NCI-H2081 treated with DMSO at 0.1 percent for 48 hours (cell line): ENCODE measurements around the gene C3.
"Not testable (repeated sequence)": the region's sequence is repeated elsewhere in the genome, so short reads cannot be mapped to it uniquely, and the experiment has no call there.

ENCODE experiments used
- DNase-seq: peaks from one replicate; lab custom pipeline; 2025; lab: John Stamatoyannopoulos, UW

The C3 gene

DNA sequence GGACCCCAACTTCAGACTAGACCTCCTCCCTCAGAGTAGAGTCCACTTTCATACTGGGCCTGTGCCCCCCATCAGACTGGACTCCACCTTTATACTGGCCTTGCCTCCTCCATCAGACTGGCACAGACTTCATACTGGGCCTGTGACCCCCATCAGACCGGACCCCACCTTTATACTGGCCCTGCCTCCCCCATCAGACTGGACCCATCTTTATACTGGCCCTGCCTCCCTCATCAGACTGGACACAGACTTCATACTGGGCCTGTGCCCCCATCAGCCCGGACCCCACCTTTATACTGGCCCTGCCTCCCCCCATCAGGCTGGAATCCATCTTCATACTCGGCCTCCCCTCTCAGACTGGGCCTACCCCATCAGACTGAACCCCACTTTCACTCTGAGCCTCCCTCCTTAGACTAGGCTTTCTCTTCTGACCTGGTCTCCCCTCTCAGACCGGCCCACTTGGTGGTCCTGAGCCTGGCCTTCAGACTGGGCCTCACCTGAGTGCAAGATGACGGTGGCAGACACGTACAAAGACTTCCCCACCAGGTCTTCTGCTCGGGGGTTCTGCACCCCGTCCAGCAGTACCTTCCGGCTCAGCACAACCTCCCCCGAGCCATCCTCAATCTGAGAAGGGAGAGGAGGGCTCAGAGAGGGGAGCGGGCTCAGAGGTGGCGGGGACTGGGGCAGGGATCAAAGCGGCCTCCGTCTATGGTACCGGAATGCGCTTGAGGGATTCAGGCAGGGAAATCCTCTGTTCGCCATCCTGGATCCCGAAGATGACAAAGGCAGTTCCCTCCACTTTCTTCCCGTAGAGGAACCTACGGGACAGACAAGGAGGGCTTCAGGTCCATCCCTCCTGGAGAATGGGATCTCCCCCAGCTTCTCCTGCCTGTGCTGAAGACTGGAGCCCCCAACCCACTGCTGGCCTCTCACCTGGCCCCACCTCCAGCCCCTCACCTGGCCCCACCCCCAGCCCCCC is 7.5 kb downstream of the C3 start:
- no peak for DNase-seq

GRCh38 chr19:6712231-6712630 is 8.2 kb downstream of the C3 start:
- DNase-seq = no peak

DNA sequence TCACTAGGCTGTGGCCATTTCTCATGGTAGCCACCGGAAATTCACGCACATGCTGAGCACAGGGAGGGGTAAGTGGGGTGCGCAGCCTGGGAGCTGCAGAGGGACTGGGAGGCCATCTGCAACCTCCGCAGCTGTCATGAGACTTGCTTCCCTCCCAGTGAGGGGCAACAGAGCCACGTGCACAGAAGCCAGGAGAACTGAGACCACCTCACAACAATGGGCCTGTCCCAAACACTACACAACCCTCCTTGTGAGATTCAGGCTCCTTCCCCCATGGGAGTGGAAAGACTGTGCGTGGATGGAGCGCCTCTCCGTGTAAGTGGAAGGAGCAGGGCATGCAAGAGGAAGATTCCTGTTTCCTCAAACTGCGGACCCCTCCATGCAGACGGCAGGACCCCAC is 8.8 kb downstream of the C3 start:
- DNase-seq = no peak

GRCh38 chr19:6711078-6711361 is 9.4 kb downstream of the C3 start:
- no peak for DNase-seq

- DNase-seq = no peak
Observed at GRCh38 chr19:6710273-6711077, 10.0 kb downstream of the C3 start.

DNA sequence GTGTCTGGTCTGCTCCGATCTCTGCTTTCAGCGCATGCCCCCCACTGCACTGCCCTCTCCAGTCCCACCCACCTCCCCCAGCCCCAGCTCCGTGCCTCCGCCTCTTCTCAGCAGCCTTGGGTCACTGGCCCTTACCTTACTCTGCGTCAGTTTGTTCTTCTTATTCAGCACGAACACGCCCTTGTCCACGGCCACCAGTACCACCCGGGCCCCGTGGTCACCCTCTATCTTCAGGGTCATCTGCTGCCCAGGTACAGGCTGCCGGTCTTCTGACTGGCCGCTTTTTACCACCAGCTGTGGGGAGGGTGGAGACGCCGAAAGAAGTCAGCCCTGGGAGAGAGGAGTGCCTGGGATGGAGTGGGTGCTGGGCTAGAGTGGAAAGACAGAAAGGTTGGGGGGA is 10.9 kb downstream of the C3 start:
- no peak for DNase-seq

- not testable (repeated sequence) for DNase-seq
Observed at GRCh38 chr19:6708913-6709312, 11.5 kb downstream of the C3 start.

DNA sequence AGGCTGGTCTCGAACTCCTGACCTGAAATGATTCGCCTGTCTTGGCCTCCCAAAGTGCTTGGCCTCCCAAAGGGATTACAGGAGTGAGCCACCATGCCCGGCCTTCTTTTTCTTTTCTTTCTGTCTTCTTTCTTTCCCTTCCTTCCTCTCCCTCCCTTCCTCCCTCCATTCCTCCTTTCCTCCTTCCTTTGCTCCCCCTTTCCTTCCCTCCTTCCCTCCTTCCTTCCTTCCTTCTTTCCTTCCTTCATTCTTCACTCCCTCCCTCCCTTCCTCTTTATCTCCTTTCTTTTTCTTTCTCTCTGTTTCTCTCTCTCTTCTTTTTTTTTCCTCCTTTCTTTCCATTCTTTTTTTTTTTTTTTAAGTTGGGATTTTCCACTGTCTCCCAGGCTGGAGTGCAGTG is 12.1 kb downstream of the C3 start:
- no peak for DNase-seq

DNA sequence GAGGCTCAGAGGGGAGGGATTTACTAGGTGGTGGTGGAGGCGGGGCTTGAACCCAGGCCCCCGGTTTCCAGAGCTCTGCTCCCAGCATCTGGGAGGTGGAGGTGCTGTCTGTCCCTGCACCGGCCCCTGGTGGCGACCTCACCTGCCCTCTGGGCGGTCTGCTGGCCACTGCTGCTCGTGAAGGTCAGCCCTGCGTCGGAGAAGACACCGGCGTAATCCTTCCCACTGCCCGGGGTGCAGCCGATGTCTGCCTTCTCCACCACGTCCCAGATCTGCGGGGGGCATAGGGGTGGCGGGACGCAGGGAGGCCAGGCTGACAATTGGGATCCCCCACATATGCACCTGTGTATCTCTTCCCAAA is 12.8 kb downstream of the C3 start:
- DNase-seq = no peak

GRCh38 chr19:6707011-6707657 is 13.3 kb downstream of the C3 start:
- DNase-seq = no peak

DNA sequence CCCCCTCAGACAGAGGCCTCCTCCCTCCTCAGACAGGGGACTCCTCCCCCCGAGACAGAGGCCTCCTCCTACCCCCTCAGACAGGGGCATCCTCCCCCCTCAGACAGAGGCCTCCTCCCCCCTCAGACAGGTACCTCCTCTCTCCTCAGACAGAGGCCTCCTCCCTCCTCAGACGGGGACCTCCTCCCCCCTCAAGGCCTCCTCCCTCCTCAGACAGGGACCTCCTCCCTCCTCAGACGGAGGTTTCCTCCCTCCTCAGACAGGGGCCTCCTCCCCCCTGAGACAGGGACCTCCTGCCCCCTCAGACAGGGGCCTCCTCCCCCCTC is 13.9 kb downstream of the C3 start:
- DNase-seq = no peak

- DNase-seq = no peak
Observed at GRCh38 chr19:6705931-6706632, 14.4 kb downstream of the C3 start.

GRCh38 chr19:6700586-6701316 is 19.7 kb downstream of the C3 start:
- no peak for DNase-seq

- no peak for DNase-seq
Observed at GRCh38 chr19:6699935-6700334, 20.5 kb downstream of the C3 start.

DNA sequence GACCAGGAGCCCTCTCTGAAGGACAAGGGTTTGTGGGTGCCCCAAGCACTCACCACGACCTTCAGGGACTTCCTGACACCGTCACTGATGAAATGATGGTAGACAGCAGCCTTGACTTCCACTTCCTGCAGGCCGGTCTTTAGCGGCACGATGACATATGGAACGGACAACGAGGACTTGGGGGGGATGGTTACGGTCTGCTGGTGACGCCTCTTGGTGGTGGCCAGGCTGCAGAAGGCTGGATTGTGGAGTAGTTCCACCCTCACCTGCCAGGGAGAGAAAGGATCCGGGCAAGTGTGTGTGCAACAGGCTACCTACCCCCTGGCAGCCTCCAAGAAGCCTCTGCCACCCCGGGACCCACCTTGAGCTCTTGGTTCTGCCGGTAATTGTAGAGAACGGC is 23.2 kb downstream of the C3 start:
- no peak for DNase-seq

DNA sequence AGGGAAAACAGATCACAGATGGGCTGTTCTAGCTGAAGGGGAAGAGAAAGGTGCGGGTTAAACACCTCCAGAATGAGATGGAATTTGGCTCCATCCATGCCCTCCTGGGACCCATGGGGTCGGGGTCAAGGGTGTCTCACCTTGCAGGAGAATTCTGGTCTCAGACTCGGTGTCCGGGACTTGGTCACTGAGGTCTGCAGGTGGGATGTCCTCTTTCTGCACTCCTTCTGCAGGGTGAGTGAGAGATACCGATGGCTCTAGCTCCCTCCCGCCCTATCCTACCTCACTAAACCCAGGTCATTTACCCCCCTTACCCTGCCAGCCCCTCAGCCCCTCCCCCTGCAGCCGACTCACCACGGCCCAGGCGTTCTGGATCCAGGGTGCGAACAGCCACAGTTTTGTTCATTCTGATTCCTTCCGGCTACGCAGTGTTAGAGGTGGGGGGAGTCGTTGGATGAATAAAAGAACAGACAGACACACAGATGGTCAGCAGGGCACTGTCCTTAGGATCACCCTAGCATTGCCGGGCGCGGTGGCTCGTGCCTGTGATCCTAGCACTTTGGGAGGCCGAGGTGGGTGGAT is 24.1 kb downstream of the C3 start:
- DNase-seq = no peak

GRCh38 chr19:6694147-6694815 is 26.2 kb downstream of the C3 start:
- DNase-seq = no peak

DNA sequence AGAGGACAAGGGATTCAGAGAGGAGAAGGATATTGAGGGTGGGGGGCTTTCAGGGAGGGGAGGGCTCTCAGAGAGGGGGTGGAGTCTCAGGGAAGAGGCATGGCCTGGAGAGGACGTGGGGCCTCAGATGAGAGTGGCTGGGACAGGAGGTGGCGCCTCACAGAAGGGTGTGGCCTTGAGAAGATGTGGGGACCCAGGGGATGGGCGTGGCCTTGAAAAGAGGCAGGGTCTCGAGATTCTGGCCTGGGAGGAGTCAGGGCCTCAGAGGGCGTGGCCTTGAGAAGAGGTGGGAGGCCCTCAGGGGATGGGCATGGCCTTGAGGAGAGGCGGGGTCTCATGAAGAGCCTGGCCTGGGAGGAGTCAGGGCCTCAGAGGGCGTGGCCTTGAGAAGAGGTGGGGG is 26.8 kb downstream of the C3 start:
- no peak for DNase-seq

GRCh38 chr19:6693056-6693471 is 27.4 kb downstream of the C3 start:
- DNase-seq = no peak

- no peak for DNase-seq
Observed at GRCh38 chr19:6692027-6692426, 28.4 kb downstream of the C3 start.

- DNase-seq = no peak
Observed at GRCh38 chr19:6691342-6691741, 29.1 kb downstream of the C3 start.
